Osteocyte (in vitro differentiated cells): ENCODE measurements around the gene POLR3H. TPM values are rescaled to one million over a fixed set of nuclear protein-coding genes. Genes with fewer than 3 reads are reported as not detected.

Experiments
- DNase-seq: peaks from one replicate; pipeline ENCODE4 v3.0.0; 2021; ENCODE audit warnings: mixed read lengths; ENCODE audit not compliant: unreplicated experiment; ENCODE audit errors: extremely low spot score
- H3K27ac Mint-ChIP-seq: one replicate; pipeline ENCODE4 v1.8.0; 2021; ENCODE audit warnings: mild to moderate bottlenecking, mixed read lengths; ENCODE audit not compliant: unreplicated experiment
- H3K27me3 Mint-ChIP-seq: one replicate; pipeline ENCODE4 v1.8.0; 2021; ENCODE audit warnings: mixed read lengths; ENCODE audit not compliant: unreplicated experiment
- H3K36me3 Mint-ChIP-seq: one replicate; pipeline ENCODE4 v1.8.0; 2021; ENCODE audit warnings: mixed read lengths; ENCODE audit not compliant: unreplicated experiment
- H3K4me1 Mint-ChIP-seq: one replicate; pipeline ENCODE4 v1.8.0; 2021; ENCODE audit warnings: mixed read lengths; ENCODE audit not compliant: unreplicated experiment
- H3K4me3 Mint-ChIP-seq: one replicate; pipeline ENCODE4 v1.8.0; 2021; ENCODE audit warnings: mild to moderate bottlenecking, moderate library complexity, mixed read lengths; ENCODE audit not compliant: unreplicated experiment
- H3K9me3 Mint-ChIP-seq: one replicate; pipeline ENCODE4 v1.8.0; 2021; ENCODE audit warnings: mixed read lengths; ENCODE audit not compliant: unreplicated experiment
- total RNA-seq: library from RNA; stranded (reverse); gene quantifications from 2 replicates; pipeline ENCODE4 v1.2.1, GENCODE V29; 2021
- TF ChIP-seq, protein P1 (sequence below): fragments of 200-600 bp; sonication (generic); IDR thresholded peaks from 2 replicates; pipeline ENCODE4 v1.5.0; 2021; ENCODE audit warnings: antibody characterized with exemption, mild to moderate bottlenecking, moderate library complexity

POLR3H gene
- total RNA-seq, 1 donor from 2014 or later: 38.2 TPM

GRCh38 chr22:41526226-41526829 is 17.9 kb downstream of the POLR3H start:
- no peaks in the 10 kb centered on the region for H3K27me3 Mint-ChIP-seq
- H3K27ac Mint-ChIP-seq: peak overlapping the region; percentile 23
- H3K4me1 Mint-ChIP-seq: peaks cover 7% of the 10 kb centered on the region
- H3K4me3 Mint-ChIP-seq: no peak overlapping the region
- H3K36me3 Mint-ChIP-seq: peaks cover 26% of the 10 kb centered on the region
- TF ChIP-seq, protein P1, sequence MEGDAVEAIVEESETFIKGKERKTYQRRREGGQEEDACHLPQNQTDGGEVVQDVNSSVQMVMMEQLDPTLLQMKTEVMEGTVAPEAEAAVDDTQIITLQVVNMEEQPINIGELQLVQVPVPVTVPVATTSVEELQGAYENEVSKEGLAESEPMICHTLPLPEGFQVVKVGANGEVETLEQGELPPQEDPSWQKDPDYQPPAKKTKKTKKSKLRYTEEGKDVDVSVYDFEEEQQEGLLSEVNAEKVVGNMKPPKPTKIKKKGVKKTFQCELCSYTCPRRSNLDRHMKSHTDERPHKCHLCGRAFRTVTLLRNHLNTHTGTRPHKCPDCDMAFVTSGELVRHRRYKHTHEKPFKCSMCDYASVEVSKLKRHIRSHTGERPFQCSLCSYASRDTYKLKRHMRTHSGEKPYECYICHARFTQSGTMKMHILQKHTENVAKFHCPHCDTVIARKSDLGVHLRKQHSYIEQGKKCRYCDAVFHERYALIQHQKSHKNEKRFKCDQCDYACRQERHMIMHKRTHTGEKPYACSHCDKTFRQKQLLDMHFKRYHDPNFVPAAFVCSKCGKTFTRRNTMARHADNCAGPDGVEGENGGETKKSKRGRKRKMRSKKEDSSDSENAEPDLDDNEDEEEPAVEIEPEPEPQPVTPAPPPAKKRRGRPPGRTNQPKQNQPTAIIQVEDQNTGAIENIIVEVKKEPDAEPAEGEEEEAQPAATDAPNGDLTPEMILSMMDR: no peak
- H3K9me3 Mint-ChIP-seq: no peaks in the 10 kb centered on the region
- no peak for DNase-seq

DNA sequence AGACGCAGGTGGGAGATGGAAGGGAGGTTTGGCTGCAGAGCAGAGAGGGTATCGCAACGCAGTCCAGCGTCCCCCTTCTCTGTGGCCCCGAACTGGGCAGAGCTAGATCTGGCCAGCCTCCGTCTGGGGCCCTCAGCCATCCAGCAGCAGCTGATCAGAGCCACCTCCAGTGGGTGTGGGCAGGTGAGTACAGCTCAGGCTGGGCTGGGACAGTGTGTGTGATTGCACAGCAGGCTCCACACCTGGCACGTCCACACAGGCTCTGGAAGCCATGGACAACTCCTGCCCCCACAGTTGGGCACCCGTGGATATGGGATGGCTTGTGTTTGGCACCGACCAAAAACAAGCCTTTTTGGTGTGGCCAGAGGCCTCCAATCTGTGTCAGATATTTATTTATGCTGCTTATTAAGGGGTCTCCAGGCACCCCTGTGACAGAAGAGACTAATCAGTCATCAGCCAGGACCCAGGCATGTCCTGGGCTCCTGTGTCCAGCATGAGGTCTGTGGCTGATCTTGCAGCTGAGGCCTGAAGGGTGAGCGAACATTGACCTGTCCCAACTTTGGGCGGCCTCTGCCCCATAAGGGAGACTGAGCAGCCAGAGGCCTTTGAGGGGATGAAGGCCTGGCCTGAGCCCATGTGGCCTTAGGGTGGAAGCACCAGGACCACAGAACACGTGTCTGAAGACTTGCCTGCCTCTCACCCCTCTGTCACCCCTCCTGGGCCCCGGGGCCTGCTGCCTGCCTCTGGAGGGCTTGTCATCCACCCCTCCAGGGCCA is 18.6 kb downstream of the POLR3H start:
- Mint-ChIP-seq H3K9me3 (no peaks in the 10 kb centered on the region), H3K27ac (peak overlapping the region; percentile 23), H3K27me3 (no peaks in the 10 kb centered on the region), H3K36me3 (peaks cover 21% of the 10 kb centered on the region), H3K4me1 (peaks cover 7% of the 10 kb centered on the region), H3K4me3 (no peak overlapping the region)
- TF ChIP-seq, protein P1: no peak
- no peak for DNase-seq

DNA sequence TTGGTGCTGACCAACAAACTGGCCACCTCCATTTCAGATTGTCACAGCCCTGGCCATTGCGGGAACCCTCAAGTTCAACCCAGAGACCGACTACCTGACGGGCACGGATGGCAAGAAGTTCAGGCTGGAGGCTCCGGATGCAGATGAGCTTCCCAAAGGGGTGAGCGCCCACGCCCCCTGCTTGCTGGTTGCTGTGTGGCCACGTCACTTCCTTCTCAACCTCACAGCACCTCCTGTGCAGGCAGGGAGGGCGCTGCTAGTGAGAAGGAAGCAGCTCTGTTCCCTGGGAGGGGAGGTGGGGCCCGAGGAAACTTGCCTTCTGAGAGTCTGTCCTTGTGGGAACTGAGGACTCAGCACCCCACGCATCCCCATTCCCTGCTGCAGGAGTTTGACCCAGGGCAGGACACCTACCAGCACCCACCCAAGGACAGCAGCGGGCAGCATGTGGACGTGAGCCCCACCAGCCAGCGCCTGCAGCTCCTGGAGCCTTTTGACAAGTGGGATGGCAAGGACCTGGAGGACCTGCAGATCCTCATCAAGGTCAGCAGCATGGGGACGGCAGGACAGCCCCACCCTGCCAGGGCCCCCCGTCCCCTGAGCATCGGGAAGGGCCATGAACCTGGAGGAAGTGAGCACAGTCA is 19.3 kb downstream of the POLR3H start:
- Mint-ChIP-seq H3K27ac (no peak overlapping the region), H3K36me3 (peaks cover 19% of the 10 kb centered on the region), H3K27me3 (no peaks in the 10 kb centered on the region), H3K4me1 (peaks cover 7% of the 10 kb centered on the region), H3K9me3 (no peaks in the 10 kb centered on the region), H3K4me3 (no peak overlapping the region)
- DNase-seq: no peak
- TF ChIP-seq, protein P1: no peak

DNA sequence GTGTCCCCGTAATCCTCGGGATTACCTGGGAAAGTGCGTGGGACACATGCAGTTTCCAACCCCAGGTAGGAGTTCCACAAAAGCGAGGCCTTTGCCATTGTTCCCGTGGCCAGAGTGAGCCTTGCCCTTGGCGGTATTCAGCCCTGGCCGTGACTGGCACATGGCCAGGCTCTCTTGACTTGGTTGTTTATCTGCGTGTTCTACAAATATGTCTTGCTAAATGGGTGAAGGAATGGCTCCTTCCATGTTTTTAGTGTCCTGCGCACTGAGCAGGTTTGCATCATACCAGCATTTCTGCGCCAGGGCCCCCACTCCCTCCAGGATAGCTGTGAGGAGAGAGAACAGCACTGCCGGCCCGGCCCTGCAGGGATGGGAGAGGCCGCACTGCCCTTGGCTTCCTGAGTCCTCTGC is 20.0 kb downstream of the POLR3H start:
- no peaks in the 10 kb centered on the region for H3K27me3 Mint-ChIP-seq
- peaks cover 7% of the 10 kb centered on the region for H3K4me1 Mint-ChIP-seq
- TF ChIP-seq, protein P1: no peak
- no peak overlapping the region for H3K4me3 Mint-ChIP-seq
- no peak for DNase-seq
- peak overlapping the region; percentile 65 for H3K27ac Mint-ChIP-seq
- no peaks in the 10 kb centered on the region for H3K9me3 Mint-ChIP-seq
- peaks cover 19% of the 10 kb centered on the region for H3K36me3 Mint-ChIP-seq
